ENCODE results near the gene TSPO.
A peak's percentile ranks its signal among the peaks of the same experiment; 100 is the strongest.

TSPO gene

GRCh38 chr22:43152357-43153071 is 1.2 kb downstream of the TSPO start:
- Histone ChIP-seq H3F3A (ENCODE audit: insufficient read depth, low read length) (no peaks in the 10 kb centered on the region), H4K20me1 (ENCODE audit: insufficient read depth, low read length) (no peaks in the 10 kb centered on the region), H3K79me2 (ENCODE audit: insufficient read depth, low read length) (no peaks in the 10 kb centered on the region), H3K27me3 (ENCODE audit: insufficient read depth, low read length) (peaks cover 17% of the 10 kb centered on the region; the same call in 1 of the 2 replicates), H3K4me1 (ENCODE audit: insufficient read depth, low read length, severe bottlenecking) (peaks cover 33% of the 10 kb centered on the region), H3K9me3 (ENCODE audit: low read length) (no peaks in the 10 kb centered on the region), H3K36me3 (ENCODE audit: insufficient read depth, low read length) (no peaks in the 10 kb centered on the region), H3K4me2 (ENCODE audit: low read length) (peak overlapping the region; percentile 61; the same call in 1 of the 2 replicates), H3K9me2 (ENCODE audit: low read depth, low read length) (no peaks in the 10 kb centered on the region), H2AFZ (ENCODE audit: low read length) (no peak overlapping the region), H3K9ac (ENCODE audit: low read length) (no peak overlapping the region), H3K27ac (ENCODE audit: low read depth, low read length, poor library complexity, severe bottlenecking) (no peak overlapping the region), H3K4me3 (ENCODE audit: low read depth, low read length, poor library complexity, severe bottlenecking) (no peak overlapping the region)
- no peak for TF ChIP-seq CTCF (IDR thresholded peaks at IDR 0.05; ENCODE audit: low read length)
- no peak for TF ChIP-seq EZH2 (IDR thresholded peaks at IDR 0.05; ENCODE audit: borderline replicate concordance, low read length)

- no peaks in the 10 kb centered on the region for H3K9me3 ChIP-seq (ENCODE audit: low read length)
- no peak for TF ChIP-seq EZH2 (IDR thresholded peaks at IDR 0.05; ENCODE audit: borderline replicate concordance, low read length)
- no peak for TF ChIP-seq CTCF (IDR thresholded peaks at IDR 0.05; ENCODE audit: low read length)
- no peaks in the 10 kb centered on the region for H4K20me1 ChIP-seq (ENCODE audit: insufficient read depth, low read length)
- H3K4me1 ChIP-seq (ENCODE audit: insufficient read depth, low read length, severe bottlenecking) = peaks cover 19% of the 10 kb centered on the region
- no peak overlapping the region for H3K4me2 ChIP-seq (ENCODE audit: low read length)
- no peaks in the 10 kb centered on the region for H3K9me2 ChIP-seq (ENCODE audit: low read depth, low read length)
- H3K9ac ChIP-seq (ENCODE audit: low read length) = no peak overlapping the region
- no peak overlapping the region for H2AFZ ChIP-seq (ENCODE audit: low read length)
- H3F3A ChIP-seq (ENCODE audit: insufficient read depth, low read length) = no peaks in the 10 kb centered on the region
- H3K36me3 ChIP-seq (ENCODE audit: insufficient read depth, low read length) = no peaks in the 10 kb centered on the region
- peaks cover 19% of the 10 kb centered on the region; the same call in 1 of the 2 replicates for H3K27me3 ChIP-seq (ENCODE audit: insufficient read depth, low read length)
- H3K79me2 ChIP-seq (ENCODE audit: insufficient read depth, low read length) = no peaks in the 10 kb centered on the region
- H3K27ac ChIP-seq (ENCODE audit: low read depth, low read length, poor library complexity, severe bottlenecking) = no peak overlapping the region
- H3K4me3 ChIP-seq (ENCODE audit: low read depth, low read length, poor library complexity, severe bottlenecking) = no peak overlapping the region
Measured at GRCh38 chr22:43153899-43154298, 2.5 kb downstream of the TSPO start.

- no peaks in the 10 kb centered on the region for H3F3A ChIP-seq (ENCODE audit: insufficient read depth, low read length)
- TF ChIP-seq EZH2 (IDR thresholded peaks at IDR 0.05; ENCODE audit: borderline replicate concordance, low read length) (no peak), CTCF (IDR thresholded peaks at IDR 0.05; ENCODE audit: low read length) (no peak)
- no peak overlapping the region for H2AFZ ChIP-seq (ENCODE audit: low read length)
- no peaks in the 10 kb centered on the region for H3K36me3 ChIP-seq (ENCODE audit: insufficient read depth, low read length)
- H3K27me3 ChIP-seq (ENCODE audit: insufficient read depth, low read length) = peaks cover 26% of the 10 kb centered on the region; the same call in 1 of the 2 replicates
- H3K79me2 ChIP-seq (ENCODE audit: insufficient read depth, low read length) = no peaks in the 10 kb centered on the region
- no peaks in the 10 kb centered on the region for H4K20me1 ChIP-seq (ENCODE audit: insufficient read depth, low read length)
- peaks cover 16% of the 10 kb centered on the region for H3K4me1 ChIP-seq (ENCODE audit: insufficient read depth, low read length, severe bottlenecking)
- H3K9me2 ChIP-seq (ENCODE audit: low read depth, low read length) = no peaks in the 10 kb centered on the region
- H3K27ac ChIP-seq (ENCODE audit: low read depth, low read length, poor library complexity, severe bottlenecking) = no peak overlapping the region
- H3K4me2 ChIP-seq (ENCODE audit: low read length) = no peak overlapping the region
- H3K9me3 ChIP-seq (ENCODE audit: low read length) = no peaks in the 10 kb centered on the region
- H3K4me3 ChIP-seq (ENCODE audit: low read depth, low read length, poor library complexity, severe bottlenecking) = no peak overlapping the region
- H3K9ac ChIP-seq (ENCODE audit: low read length) = no peak overlapping the region
Measured at GRCh38 chr22:43154887-43155536, 3.7 kb downstream of the TSPO start.

Data from OCI-LY1 (cell line).